RWPE1 (cell line): ENCODE measurements around the gene ATE1.
"Not testable (repeated sequence)": the region's sequence is repeated elsewhere in the genome, so short reads cannot be mapped to it uniquely, and the experiment has no call there.

Source experiments
- CTCF ChIA-PET: fragments of 350-600 bp; sonication (Branson Sonifier 250); formaldehyde crosslinking; extraction: SDS; loops from one replicate; lab custom pipeline; 2021; lab: Yijun Ruan, JAX
- POLR2A ChIA-PET: fragments of 400-600 bp; formaldehyde crosslinking; extraction: SDS; loops from one replicate; lab custom pipeline; 2020; ENCODE audit warnings: antibody characterized with exemption; ENCODE audit not compliant: low non-redundant PET; lab: Yijun Ruan, JAX
- DNase-seq: peaks from one replicate; pipeline ENCODE4 v3.0.0; 2012; ENCODE audit warnings: low spot score
- H3K27ac ChIP-seq: fragments of 450-650 bp; 2 replicates; pipeline ENCODE4 v1.5.1; 2017
- CTCF ChIP-seq: fragments of 450-650 bp; conservative IDR thresholded peaks from 2 replicates; pipeline ENCODE4 v1.5.1; 2017; ENCODE audit warnings: low read depth, mild to moderate bottlenecking

Gene ATE1

GRCh38 chr10:121949049-121949448, 21.2 kb upstream of the ATE1 start:
- ChIA-PET CTCF (interaction anchor here (0.6 kb wide), 1 partner anchor 150 kb away, joined by 7 read pairs; no protein-coding TSS in a partner anchor), POLR2A (no interaction called here)
- no peak for DNase-seq
- no peak for TF ChIP-seq CTCF
- H3K27ac ChIP-seq, result no peak overlapping the region

- DNase-seq, result no peak
- ChIA-PET POLR2A (interaction anchor here (0.6 kb wide), 1 partner anchor 16 kb away, joined by 3 read pairs; no protein-coding TSS in a partner anchor), CTCF (no interaction called here)
- TF ChIP-seq CTCF, result no peak
- no peak overlapping the region for H3K27ac ChIP-seq
These were observed 19.8 kb upstream of the ATE1 start for GRCh38 chr10:121947343-121948330.

GRCh38 chr10:121942749-121943416, 15.1 kb upstream of the ATE1 start:
- no peak for TF ChIP-seq CTCF
- peak; percentile 59 for DNase-seq
- CTCF ChIA-PET, result no interaction called here
- POLR2A ChIA-PET, result no interaction called here
- H3K27ac ChIP-seq, result no peak overlapping the region

GRCh38 chr10:121941532-121941931, 13.7 kb upstream of the ATE1 start:
- DNase-seq, result no peak
- CTCF ChIA-PET, result no interaction called here
- no peak overlapping the region for H3K27ac ChIP-seq
- no peak for TF ChIP-seq CTCF
- POLR2A ChIA-PET, result no interaction called here

- CTCF ChIA-PET, result interaction anchor here (0.6 to 0.7 kb wide), 2 partner anchors 28 to 116 kb away, joined by 3 to 4 read pairs; no protein-coding TSS in a partner anchor
- no peak for DNase-seq
- H3K27ac ChIP-seq, result no peak overlapping the region
- POLR2A ChIA-PET, result no interaction called here
- TF ChIP-seq CTCF, result no peak
These were observed 8.5 kb upstream of the ATE1 start for GRCh38 chr10:121936295-121936694.

GRCh38 chr10:121935702-121936101, 7.9 kb upstream of the ATE1 start:
- ChIA-PET CTCF (interaction anchor here (0.7 kb wide), 1 partner anchor 116 kb away, joined by 4 read pairs; no protein-coding TSS in a partner anchor), POLR2A (no interaction called here)
- no peak for DNase-seq
- no peak overlapping the region for H3K27ac ChIP-seq
- TF ChIP-seq CTCF, result no peak

- DNase-seq, CTCF ChIA-PET: not testable (repeated sequence)
- POLR2A ChIA-PET, result interaction anchor here (0.5 kb wide), 1 partner anchor 40 kb away, joined by 4 read pairs; no protein-coding TSS in a partner anchor
- H3K27ac ChIP-seq, result peak overlapping the region; percentile 97
These were observed 2.6 kb upstream of the ATE1 start for GRCh38 chr10:121930268-121931085.

GRCh38 chr10:121929585-121930267, 1.9 kb upstream of the ATE1 start:
- H3K27ac ChIP-seq, result peak overlapping the region; percentile 97
- DNase-seq, CTCF ChIA-PET: not testable (repeated sequence)
- POLR2A ChIA-PET, result interaction anchor here (0.5 kb wide), 1 partner anchor 41 kb away, joined by 4 read pairs; no protein-coding TSS in a partner anchor
